ENCODE results near the gene PIEZO1. TPM values are rescaled to one million over a fixed set of nuclear protein-coding genes. Genes with fewer than 3 reads are reported as not detected.

The PIEZO1 gene
- total RNA-seq, 1 donor from 2014 or later: 196 TPM

GRCh38 chr16:88750854-88751253, 34.2 kb downstream of the PIEZO1 start:
- intact Hi-C loops (cut with DNase I): no loop called here
- H3K36me3 ChIP-seq: no peaks in the 10 kb centered on the region
- DNase-seq (no peak), ATAC-seq (no peak)
- peaks cover 8% of the 10 kb centered on the region for H3K4me1 ChIP-seq
- TF ChIP-seq, protein P1, sequence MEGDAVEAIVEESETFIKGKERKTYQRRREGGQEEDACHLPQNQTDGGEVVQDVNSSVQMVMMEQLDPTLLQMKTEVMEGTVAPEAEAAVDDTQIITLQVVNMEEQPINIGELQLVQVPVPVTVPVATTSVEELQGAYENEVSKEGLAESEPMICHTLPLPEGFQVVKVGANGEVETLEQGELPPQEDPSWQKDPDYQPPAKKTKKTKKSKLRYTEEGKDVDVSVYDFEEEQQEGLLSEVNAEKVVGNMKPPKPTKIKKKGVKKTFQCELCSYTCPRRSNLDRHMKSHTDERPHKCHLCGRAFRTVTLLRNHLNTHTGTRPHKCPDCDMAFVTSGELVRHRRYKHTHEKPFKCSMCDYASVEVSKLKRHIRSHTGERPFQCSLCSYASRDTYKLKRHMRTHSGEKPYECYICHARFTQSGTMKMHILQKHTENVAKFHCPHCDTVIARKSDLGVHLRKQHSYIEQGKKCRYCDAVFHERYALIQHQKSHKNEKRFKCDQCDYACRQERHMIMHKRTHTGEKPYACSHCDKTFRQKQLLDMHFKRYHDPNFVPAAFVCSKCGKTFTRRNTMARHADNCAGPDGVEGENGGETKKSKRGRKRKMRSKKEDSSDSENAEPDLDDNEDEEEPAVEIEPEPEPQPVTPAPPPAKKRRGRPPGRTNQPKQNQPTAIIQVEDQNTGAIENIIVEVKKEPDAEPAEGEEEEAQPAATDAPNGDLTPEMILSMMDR (IDR thresholded peaks at IDR 0.05): no peak
- H3K27me3 ChIP-seq: no peaks in the 10 kb centered on the region
- H3K27ac ChIP-seq: no peak overlapping the region
- H3K9me3 ChIP-seq: no peaks in the 10 kb centered on the region
- no peak overlapping the region for H3K4me3 ChIP-seq

- intact Hi-C loops (cut with DNase I): no loop called here
- ATAC-seq: no peak
Measured at GRCh38 chr16:88749358-88749757, 35.7 kb downstream of the PIEZO1 start.

DNA sequence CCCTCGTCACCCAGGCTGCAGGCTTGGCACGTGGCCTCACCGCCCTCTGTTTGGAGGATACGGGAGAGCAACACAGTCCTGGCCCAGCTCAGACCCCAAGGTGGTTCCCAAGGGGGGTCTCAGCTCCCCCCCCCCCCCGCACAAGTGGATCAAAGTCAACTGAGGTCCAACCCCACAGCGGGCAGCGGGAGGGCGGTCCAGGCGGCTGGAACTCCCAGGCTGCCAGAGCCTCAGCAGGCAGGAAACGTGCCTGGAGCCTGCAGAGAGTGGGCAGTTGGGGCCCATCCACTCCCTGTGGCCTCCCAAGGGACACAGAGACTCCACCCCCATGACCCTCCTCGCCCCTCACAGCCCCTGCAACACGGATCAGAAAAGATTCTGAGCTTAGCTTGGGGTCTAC, 36.7 kb downstream of the PIEZO1 start:
- DNase-seq (no peak), ATAC-seq (no peak)
- Histone ChIP-seq H3K27me3 (no peaks in the 10 kb centered on the region), H3K27ac (no peak overlapping the region), H3K4me1 (peaks cover 27% of the 10 kb centered on the region), H3K9me3 (no peaks in the 10 kb centered on the region), H3K36me3 (no peaks in the 10 kb centered on the region), H3K4me3 (no peak overlapping the region)
- intact Hi-C loops (cut with DNase I): no loop called here
- TF ChIP-seq, protein P1 (IDR thresholded peaks at IDR 0.05): no peak

More at GRCh38 chr16:88749358-88749757, 35.7 kb downstream of the PIEZO1 start:
- TF ChIP-seq, protein P1 (IDR thresholded peaks at IDR 0.05): no peak
- H3K4me3 ChIP-seq: no peak overlapping the region
- peaks cover 17% of the 10 kb centered on the region for H3K4me1 ChIP-seq
- DNase-seq: no peak
- H3K9me3 ChIP-seq: no peaks in the 10 kb centered on the region
- no peak overlapping the region for H3K27ac ChIP-seq
- no peaks in the 10 kb centered on the region for H3K36me3 ChIP-seq
- no peaks in the 10 kb centered on the region for H3K27me3 ChIP-seq

DNA sequence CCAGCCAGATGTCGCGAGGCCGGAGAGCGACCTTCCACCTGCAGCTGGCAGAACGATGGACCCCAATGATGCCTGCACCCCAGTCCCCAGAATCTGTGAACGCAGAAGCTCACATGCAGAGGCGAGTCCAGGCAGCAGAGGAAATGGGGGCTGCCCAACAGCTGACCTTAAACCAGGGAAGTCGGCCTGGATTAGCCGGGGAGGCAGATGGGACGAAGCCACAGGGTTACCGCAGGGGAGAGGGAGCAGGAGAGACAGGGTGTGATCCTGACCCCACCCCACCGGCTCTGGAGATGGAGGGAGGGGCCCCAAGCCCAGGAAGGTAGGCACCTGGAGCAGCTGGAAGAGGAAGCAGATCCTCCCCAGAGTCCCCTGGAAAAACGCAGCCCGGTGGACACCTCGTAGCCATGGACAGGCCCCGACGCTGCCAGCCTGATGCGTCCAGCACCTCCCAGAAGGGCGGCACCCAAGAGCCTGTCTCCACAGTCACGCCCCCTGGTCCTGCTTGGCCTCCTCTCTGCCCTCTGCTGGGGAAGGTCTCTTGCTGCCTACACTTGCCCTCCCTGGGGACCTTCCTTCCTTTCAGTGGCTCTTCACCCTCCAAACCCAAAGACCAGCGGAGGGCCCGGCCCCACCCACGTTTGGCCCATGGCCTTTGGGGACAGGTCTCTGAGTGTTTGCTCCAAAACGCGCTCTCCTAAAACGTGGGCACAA, 37.3 kb downstream of the PIEZO1 start:
- Histone ChIP-seq H3K4me3 (no peak overlapping the region), H3K4me1 (peaks cover 27% of the 10 kb centered on the region), H3K9me3 (no peaks in the 10 kb centered on the region), H3K36me3 (no peaks in the 10 kb centered on the region), H3K27ac (no peak overlapping the region), H3K27me3 (no peaks in the 10 kb centered on the region)
- TF ChIP-seq, protein P1 (IDR thresholded peaks at IDR 0.05): peak; percentile 17
- peak; percentile 51 for ATAC-seq
- intact Hi-C loops (cut with DNase I): no loop called here
- no peak for DNase-seq

DNA sequence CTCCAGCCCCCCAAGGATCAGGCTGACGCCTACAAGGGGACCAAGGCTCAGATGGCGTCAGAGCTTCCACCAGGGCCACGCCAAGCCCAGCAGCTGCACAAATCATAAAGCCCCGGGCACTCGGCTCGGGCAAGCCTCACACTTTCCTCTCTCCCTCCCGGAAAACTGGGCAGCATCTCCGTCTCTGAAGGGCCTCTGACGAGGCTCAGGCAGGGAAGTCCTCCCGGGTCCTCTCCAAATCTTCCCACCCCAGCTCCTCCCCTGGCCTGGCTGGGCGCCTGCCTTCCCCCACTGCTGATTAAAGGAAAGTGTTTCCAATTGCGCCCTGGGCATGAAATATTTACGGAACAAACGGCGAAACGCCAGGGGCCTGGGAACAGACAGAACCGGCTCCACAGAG, 38.5 kb downstream of the PIEZO1 start:
- no peak overlapping the region for H3K27ac ChIP-seq
- intact Hi-C loops (cut with DNase I): no loop called here
- no peaks in the 10 kb centered on the region for H3K9me3 ChIP-seq
- DNase-seq (no peak), ATAC-seq (no peak)
- TF ChIP-seq, protein P1 (IDR thresholded peaks at IDR 0.05): no peak
- H3K36me3 ChIP-seq: no peaks in the 10 kb centered on the region
- peaks cover 27% of the 10 kb centered on the region for H3K4me1 ChIP-seq
- H3K27me3 ChIP-seq: no peaks in the 10 kb centered on the region
- no peak overlapping the region for H3K4me3 ChIP-seq
